Measurements from ENCODE around the gene BAD. TPM values are rescaled to one million over a fixed set of nuclear protein-coding genes. Genes with fewer than 3 reads are reported as not detected.
A peak's percentile ranks its signal among the peaks of the same experiment; 100 is the strongest.
"Not testable (repeated sequence)": the region's sequence is repeated elsewhere in the genome, so short reads cannot be mapped to it uniquely, and the experiment has no call there.

The BAD gene
- total RNA-seq: 40.0 TPM

GRCh38 chr11:64284048-64284961 is at the start of gene BAD:
Gene BAD, minus strand, starts transcription at chr11:64284665. Its CDS starts 297 bp downstream, at chr11:64284368.
- peak; percentile 97 for DNase-seq

- no peak for DNase-seq
Measured at GRCh38 chr11:64333556-64333955, 49.1 kb upstream of the BAD start.

- DNase-seq: peak; percentile 67
Measured at GRCh38 chr11:64331569-64332371, 47.3 kb upstream of the BAD start.

GRCh38 chr11:64330888-64331287 is 46.4 kb upstream of the BAD start:
- DNase-seq: no peak

GRCh38 chr11:64327993-64328392 is 43.5 kb upstream of the BAD start:
- DNase-seq: no peak

- DNase-seq: no peak
Measured at GRCh38 chr11:64327375-64327774, 42.9 kb upstream of the BAD start.

GRCh38 chr11:64324692-64325469 is 40.4 kb upstream of the BAD start:
- DNase-seq: no peak

- not testable (repeated sequence) for DNase-seq
Measured at GRCh38 chr11:64323984-64324383, 39.5 kb upstream of the BAD start.

GRCh38 chr11:64323373-64323772 is 38.9 kb upstream of the BAD start:
- no peak for DNase-seq

- DNase-seq: no peak
Measured at GRCh38 chr11:64322925-64323260, 38.4 kb upstream of the BAD start.

- DNase-seq: no peak
Measured at GRCh38 chr11:64321533-64321932, 37.1 kb upstream of the BAD start.

GRCh38 chr11:64321026-64321425 is 36.6 kb upstream of the BAD start:
- no peak for DNase-seq

- DNase-seq: no peak
Measured at GRCh38 chr11:64320556-64320955, 36.1 kb upstream of the BAD start.

GRCh38 chr11:64318766-64319761 is 34.6 kb upstream of the BAD start:
- no peak for DNase-seq

GRCh38 chr11:64317961-64318765 is 33.7 kb upstream of the BAD start, which contains the start of gene PRDX5:
Gene PRDX5, plus strand, starts transcription at chr11:64318121. Its CDS starts 95 bp downstream, at chr11:64318216.
- peak; percentile 99 for DNase-seq

GRCh38 chr11:64317325-64317960 is 33.0 kb upstream of the BAD start, which contains the start of gene TRMT112:
Gene TRMT112, minus strand, starts transcription at chr11:64317559. Its CDS starts 33 bp downstream, at chr11:64317526.
- peak; percentile 99 for DNase-seq

- DNase-seq: no peak
Measured at GRCh38 chr11:64316672-64317324, 32.3 kb upstream of the BAD start.

- not testable (repeated sequence) for DNase-seq
Measured at GRCh38 chr11:64315667-64316526, 31.4 kb upstream of the BAD start.
